CD4-positive, CD25-positive, alpha-beta regulatory T cell (primary cell): Measurements from ENCODE around the gene CFAP65. TPM values are rescaled to one million over a fixed set of nuclear protein-coding genes. Genes with fewer than 3 reads are reported as not detected.

Source experiments
- ATAC-seq, 2 donors: fragments of 150-1000 bp; cut with Tn5 transposase; one replicate each; pipeline ENCODE4 v1.10.0; 2021; ENCODE audit warnings: low read depth in 2 of 2, moderate number of reproducible peaks in 2 of 2, moderate library complexity in 1 of 2
- DNase-seq, 3 donors: peaks; one replicate each; pipeline versions ENCODE4 v3.0.0 to v3.0.0-alpha.2; 2012 to 2022; ENCODE audit warnings: mixed read lengths in 1 of 3
- H3K27ac ChIP-seq: one replicate; pipeline ENCODE4 v1.7.0; 2013; ENCODE audit warnings: mild to moderate bottlenecking, low read length; ENCODE audit not compliant: insufficient read depth, poor library complexity, severe bottlenecking
- H3K27me3 ChIP-seq: one replicate; pipeline ENCODE4 v1.7.0; 2013; ENCODE audit warnings: low read length; ENCODE audit not compliant: control insufficient read depth, insufficient read depth
- H3K36me3 ChIP-seq: one replicate; pipeline ENCODE4 v1.7.0; 2013; ENCODE audit warnings: mild to moderate bottlenecking, low read length, moderate library complexity; ENCODE audit not compliant: control insufficient read depth, insufficient read depth
- H3K4me1 ChIP-seq: 2 replicates; pipeline ENCODE4 v1.7.0; 2013; ENCODE audit warnings: mild to moderate bottlenecking, low read length; ENCODE audit not compliant: insufficient read depth, control insufficient read depth, poor library complexity, severe bottlenecking
- H3K4me3 ChIP-seq: one replicate; pipeline ENCODE4 v1.7.0; 2013; ENCODE audit warnings: low read depth, mild to moderate bottlenecking, low read length, moderate library complexity
- H3K9me3 ChIP-seq, 2 experiments: 1 replicate in 1 of 2; 2 replicates in 1 of 2; pipeline ENCODE4 v1.7.0; 2013; ENCODE audit warnings: low read length in 2 of 2, mild to moderate bottlenecking in 1 of 2, moderate library complexity in 1 of 2; ENCODE audit not compliant: control insufficient read depth in 2 of 2
- H3K27ac Mint-ChIP-seq, 3 donors: one replicate each; pipeline ENCODE4 v1.8.0; 2020 to 2022; ENCODE audit warnings: mild to moderate bottlenecking in 3 of 3, mixed read lengths in 3 of 3, moderate library complexity in 2 of 3
- H3K27me3 Mint-ChIP-seq: one replicate; pipeline ENCODE4 v1.8.0; 2022; ENCODE audit warnings: mild to moderate bottlenecking, mixed read lengths
- H3K36me3 Mint-ChIP-seq: one replicate; pipeline ENCODE4 v1.8.0; 2020; ENCODE audit warnings: mixed read lengths
- H3K4me1 Mint-ChIP-seq, 4 donors: one replicate each; pipeline ENCODE4 v1.8.0; 2020 to 2022; ENCODE audit warnings: mixed read lengths in 4 of 4, mild to moderate bottlenecking in 1 of 4
- H3K4me3 Mint-ChIP-seq, 4 donors: one replicate each; pipeline ENCODE4 v1.8.0; 2020 to 2022; ENCODE audit warnings: mild to moderate bottlenecking in 4 of 4, mixed read lengths in 4 of 4, moderate library complexity in 3 of 4
- H3K9me3 Mint-ChIP-seq, 7 donors: one replicate each; pipeline ENCODE4 v1.8.0; 2020 to 2022; ENCODE audit warnings: mixed read lengths in 7 of 7, mild to moderate bottlenecking in 3 of 7, moderate library complexity in 2 of 7
- polyA plus RNA-seq, 4 donors: library from polyadenylated mRNA; unstranded; fragments of 300-500 nt; fragmentation: Illumina TruSeq; gene quantifications; one replicate each; pipeline ENCODE4 v1.2.3, GENCODE V29; 2021
- total RNA-seq: library from RNA; stranded (reverse); gene quantifications from one replicate; pipeline ENCODE4 v1.2.3, GENCODE V29; 2022

Gene CFAP65
- total and polyA plus RNA-seq, 5 donors from 2014 or later = not detected

DNA sequence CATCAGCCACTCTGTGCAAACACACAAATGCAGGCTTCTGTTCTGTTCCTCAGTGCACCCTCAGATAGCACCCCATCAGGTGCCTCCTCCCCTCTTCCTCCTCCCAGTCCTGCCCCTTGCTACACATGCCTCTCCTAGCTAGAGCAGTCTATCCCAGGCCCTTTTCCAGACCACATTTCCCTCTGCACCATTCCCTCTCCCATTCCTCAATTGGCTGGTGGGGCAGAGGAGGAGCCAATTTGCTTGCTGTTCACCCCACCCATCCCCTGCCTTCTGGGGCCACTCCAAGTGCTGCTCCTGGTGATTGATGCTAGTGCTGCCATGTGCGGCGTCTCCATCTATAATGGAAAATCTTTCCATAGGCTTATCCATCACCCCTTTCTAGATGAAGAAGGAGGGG lies 5.4 kb downstream of the CFAP65 start:
- H3K27ac Mint-ChIP-seq = no peak overlapping the region
- H3K36me3 ChIP-seq = no peaks in the 10 kb centered on the region
- H3K27ac ChIP-seq = no peak overlapping the region
- H3K9me3 ChIP-seq = no peaks in the 10 kb centered on the region
- ATAC-seq = no peak
- H3K9me3 Mint-ChIP-seq = peaks cover 0 to 3% (median 0%) of the 10 kb centered on the region in 7 donors
- DNase-seq = no peak
- H3K4me3 ChIP-seq = no peak overlapping the region
- H3K27me3 Mint-ChIP-seq = peaks cover 51% of the 10 kb centered on the region
- H3K27me3 ChIP-seq = peaks cover 15% of the 10 kb centered on the region
- no peaks in the 10 kb centered on the region for H3K36me3 Mint-ChIP-seq
- no peaks in the 10 kb centered on the region for H3K4me1 ChIP-seq
- H3K4me1 Mint-ChIP-seq = peaks cover 0 to under 1% (median 0%) of the 10 kb centered on the region in 4 donors
- no peak overlapping the region for H3K4me3 Mint-ChIP-seq

DNA sequence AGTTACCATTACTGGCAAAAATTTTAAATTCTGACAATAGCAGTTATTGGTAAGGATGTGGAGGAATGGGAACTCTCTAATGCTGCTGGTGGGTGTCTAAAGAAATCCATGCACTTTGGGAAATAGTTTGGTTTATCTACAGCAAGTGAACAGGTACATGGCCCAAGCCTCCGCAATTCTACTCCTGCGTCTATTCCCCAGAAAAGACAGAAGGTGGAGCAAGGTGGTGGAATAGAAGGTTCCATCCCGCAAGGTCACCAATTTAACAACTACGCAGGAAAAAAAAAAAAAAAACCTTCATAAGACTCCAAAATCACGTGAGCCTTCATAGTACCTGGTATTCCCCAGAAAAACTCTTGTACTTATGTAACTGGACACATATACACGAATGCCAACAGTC lies 6.5 kb downstream of the CFAP65 start:
- H3K4me1 ChIP-seq = no peaks in the 10 kb centered on the region
- H3K4me3 ChIP-seq = no peak overlapping the region
- H3K36me3 ChIP-seq = no peaks in the 10 kb centered on the region
- H3K27me3 Mint-ChIP-seq = peaks cover 45% of the 10 kb centered on the region
- no peaks in the 10 kb centered on the region for H3K9me3 ChIP-seq
- no peaks in the 10 kb centered on the region for H3K36me3 Mint-ChIP-seq
- no peak overlapping the region for H3K4me3 Mint-ChIP-seq
- peaks cover 0 to 3% (median 0%) of the 10 kb centered on the region in 7 donors for H3K9me3 Mint-ChIP-seq
- DNase-seq (no peak), ATAC-seq (no peak)
- no peak overlapping the region for H3K27ac Mint-ChIP-seq
- no peak overlapping the region for H3K27ac ChIP-seq
- H3K4me1 Mint-ChIP-seq = peaks cover 0 to 2% (median 0%) of the 10 kb centered on the region in 4 donors
- peaks cover 5% of the 10 kb centered on the region for H3K27me3 ChIP-seq

DNA sequence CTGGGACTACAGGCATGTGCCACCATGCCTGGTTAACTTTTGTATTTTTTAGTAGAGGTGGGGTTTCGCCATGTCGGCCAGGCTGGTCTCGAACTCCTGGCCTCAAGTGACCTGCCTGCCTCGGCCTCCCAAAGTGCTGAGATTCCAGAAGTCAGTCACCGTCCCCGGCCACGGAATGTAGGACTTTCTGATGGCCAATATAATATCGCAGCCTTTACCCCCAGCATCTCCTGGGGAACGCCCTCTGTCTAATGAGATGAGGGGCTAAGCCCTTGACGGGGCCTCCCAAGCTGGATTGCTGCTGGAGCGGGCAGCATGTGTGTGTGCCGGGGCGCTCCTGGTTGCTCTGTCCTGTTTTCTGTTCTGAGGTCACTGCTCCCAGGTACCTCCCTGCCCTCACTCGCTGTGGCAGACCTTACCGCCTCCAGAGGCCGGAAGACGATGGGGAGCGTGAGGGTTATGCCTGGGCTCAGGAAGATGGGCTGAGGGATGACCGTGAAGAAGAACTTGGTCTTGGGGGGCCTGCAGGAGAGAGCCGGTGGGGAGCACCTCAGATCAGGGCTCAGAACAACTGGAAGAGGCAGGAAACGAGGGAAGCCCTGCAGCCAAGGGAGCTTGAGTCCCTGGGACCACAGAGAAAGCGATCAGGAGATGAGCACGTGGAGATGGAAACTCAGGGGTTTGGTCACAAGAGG lies 9.1 kb downstream of the CFAP65 start:
- Mint-ChIP-seq H3K4me3 (no peak overlapping the region), H3K36me3 (no peaks in the 10 kb centered on the region), H3K9me3 (no peaks in the 10 kb centered on the region), H3K27ac (no peak overlapping the region), H3K4me1 (peaks cover 0 to 3% (median 0%) of the 10 kb centered on the region in 4 donors), H3K27me3 (peaks cover 42% of the 10 kb centered on the region)
- no peaks in the 10 kb centered on the region for H3K36me3 ChIP-seq
- no peak for DNase-seq
- peaks cover 5% of the 10 kb centered on the region for H3K27me3 ChIP-seq
- no peak for ATAC-seq
- no peak overlapping the region for H3K27ac ChIP-seq
- no peaks in the 10 kb centered on the region for H3K9me3 ChIP-seq
- no peak overlapping the region for H3K4me3 ChIP-seq
- no peaks in the 10 kb centered on the region for H3K4me1 ChIP-seq

DNA sequence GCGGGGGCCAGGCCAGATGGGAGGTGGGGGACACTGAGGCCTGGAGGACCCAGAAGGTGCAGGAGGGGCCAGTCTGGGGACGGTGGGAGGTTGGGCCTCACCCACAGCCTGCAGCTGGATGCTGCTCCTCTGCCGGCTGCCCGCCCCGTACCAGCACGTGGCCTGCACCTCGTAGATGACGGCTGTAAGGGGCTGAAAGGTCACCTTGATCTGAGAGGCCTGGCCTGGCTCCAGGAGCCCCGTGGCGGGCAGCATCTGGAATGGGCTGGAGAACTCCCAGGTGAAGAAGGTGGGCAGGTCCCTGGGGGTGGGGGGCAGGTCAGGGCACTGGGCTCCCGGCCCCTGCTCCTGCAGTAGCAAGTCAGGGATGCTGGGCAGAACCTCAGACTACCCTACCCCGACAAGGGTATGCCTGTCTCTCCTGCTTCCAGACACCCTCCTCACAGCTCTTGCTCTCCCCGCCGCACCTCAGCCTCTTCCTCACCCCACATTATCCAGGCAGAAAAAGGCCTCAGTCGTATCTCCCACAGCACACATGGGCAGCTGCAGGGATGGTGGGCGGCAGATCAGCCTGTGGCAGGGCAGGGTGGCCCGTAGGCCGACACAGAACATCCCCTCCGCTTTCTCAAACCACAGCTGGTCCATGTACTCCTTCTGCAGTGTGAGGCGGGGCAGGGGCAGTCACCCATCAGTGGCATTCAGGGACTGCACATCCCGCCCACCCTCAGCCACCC lies 10.1 kb downstream of the CFAP65 start:
- H3K36me3 Mint-ChIP-seq = no peaks in the 10 kb centered on the region
- no peak overlapping the region for H3K4me3 Mint-ChIP-seq
- ATAC-seq (no peak), DNase-seq (no peak)
- no peak overlapping the region for H3K27ac Mint-ChIP-seq
- H3K9me3 Mint-ChIP-seq = no peaks in the 10 kb centered on the region
- peaks cover 35% of the 10 kb centered on the region for H3K27me3 Mint-ChIP-seq
- peaks cover 5% of the 10 kb centered on the region for H3K27me3 ChIP-seq
- H3K27ac ChIP-seq = no peak overlapping the region
- no peaks in the 10 kb centered on the region for H3K9me3 ChIP-seq
- H3K4me1 Mint-ChIP-seq = peaks cover 0 to 3% (median 0%) of the 10 kb centered on the region in 4 donors
- no peak overlapping the region for H3K4me3 ChIP-seq
- no peaks in the 10 kb centered on the region for H3K4me1 ChIP-seq
- H3K36me3 ChIP-seq = no peaks in the 10 kb centered on the region

DNA sequence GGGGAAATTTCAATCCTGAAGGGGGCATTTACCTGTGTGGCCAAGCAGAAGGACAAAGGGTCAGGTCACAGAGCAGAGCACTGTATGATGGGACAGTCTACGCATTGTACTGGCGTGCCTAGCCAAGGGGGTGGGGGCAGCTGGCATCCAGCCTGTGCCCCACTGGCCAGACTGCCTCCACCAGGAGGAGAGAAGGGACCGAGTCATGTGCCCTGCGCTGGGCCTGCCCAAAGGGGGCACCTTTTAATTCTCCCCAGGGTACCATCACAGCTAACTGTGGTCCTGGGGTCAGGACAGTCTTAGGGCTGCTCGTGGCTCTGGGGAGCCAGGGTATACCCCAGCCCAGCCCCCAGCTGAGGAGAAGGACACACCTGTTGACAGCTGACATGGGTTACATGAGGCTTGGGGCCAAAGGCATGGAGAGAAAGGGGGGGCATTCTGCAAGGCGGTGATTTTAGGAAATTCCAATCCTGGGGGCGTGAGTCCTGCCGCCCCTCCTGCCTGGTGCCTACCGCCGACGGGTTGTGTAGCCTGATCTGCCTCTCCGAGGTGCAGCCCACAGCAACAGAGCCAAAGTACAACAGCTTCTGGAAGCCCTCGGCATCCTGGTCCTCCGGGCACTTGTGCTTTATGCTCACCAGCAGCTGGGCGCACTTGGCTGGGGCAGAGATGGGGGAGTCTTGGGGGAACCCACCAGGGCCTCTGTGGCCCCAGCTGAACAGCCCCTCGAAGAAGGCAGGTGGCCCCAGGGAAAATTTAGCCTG lies 11.0 kb downstream of the CFAP65 start:
- H3K4me3 ChIP-seq = no peak overlapping the region
- Mint-ChIP-seq H3K4me1 (peaks cover 0 to 3% (median 0%) of the 10 kb centered on the region in 4 donors), H3K4me3 (no peak overlapping the region), H3K27ac (no peak overlapping the region), H3K9me3 (no peaks in the 10 kb centered on the region), H3K27me3 (peaks cover 35% of the 10 kb centered on the region), H3K36me3 (no peaks in the 10 kb centered on the region)
- H3K9me3 ChIP-seq = no peaks in the 10 kb centered on the region
- H3K27ac ChIP-seq = no peak overlapping the region
- no peaks in the 10 kb centered on the region for H3K36me3 ChIP-seq
- ATAC-seq (no peak), DNase-seq (no peak)
- H3K4me1 ChIP-seq = no peaks in the 10 kb centered on the region
- H3K27me3 ChIP-seq = peaks cover 5% of the 10 kb centered on the region

DNA sequence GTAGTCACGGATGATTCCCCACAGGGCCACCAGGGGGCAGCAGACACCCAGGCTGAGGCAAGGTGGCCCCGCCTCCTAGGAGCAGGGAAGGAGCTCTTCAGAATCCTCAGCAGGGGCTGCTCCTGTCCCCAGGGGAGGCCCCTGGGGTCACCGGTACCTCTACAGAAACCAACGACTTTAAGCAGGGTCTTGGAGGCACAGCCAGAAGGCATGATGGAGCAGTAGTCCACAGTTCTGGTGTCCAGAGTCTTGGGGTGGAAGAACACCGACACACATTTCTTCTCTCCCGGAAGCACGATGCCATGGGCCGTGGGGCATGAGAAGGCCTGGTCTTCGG lies 11.5 kb downstream of the CFAP65 start:
- H3K4me3 ChIP-seq = no peak overlapping the region
- Mint-ChIP-seq H3K36me3 (no peaks in the 10 kb centered on the region), H3K4me1 (peaks cover 0 to 3% (median 0%) of the 10 kb centered on the region in 4 donors), H3K27ac (no peak overlapping the region), H3K4me3 (no peak overlapping the region), H3K9me3 (no peaks in the 10 kb centered on the region), H3K27me3 (peaks cover 33% of the 10 kb centered on the region)
- H3K4me1 ChIP-seq = no peaks in the 10 kb centered on the region
- peaks cover 5% of the 10 kb centered on the region for H3K27me3 ChIP-seq
- no peaks in the 10 kb centered on the region for H3K9me3 ChIP-seq
- DNase-seq (peak; percentile 57 to 73 (median 67)), ATAC-seq (peak; percentile 72 to 77)
- H3K36me3 ChIP-seq = no peaks in the 10 kb centered on the region
- H3K27ac ChIP-seq = no peak overlapping the region

DNA sequence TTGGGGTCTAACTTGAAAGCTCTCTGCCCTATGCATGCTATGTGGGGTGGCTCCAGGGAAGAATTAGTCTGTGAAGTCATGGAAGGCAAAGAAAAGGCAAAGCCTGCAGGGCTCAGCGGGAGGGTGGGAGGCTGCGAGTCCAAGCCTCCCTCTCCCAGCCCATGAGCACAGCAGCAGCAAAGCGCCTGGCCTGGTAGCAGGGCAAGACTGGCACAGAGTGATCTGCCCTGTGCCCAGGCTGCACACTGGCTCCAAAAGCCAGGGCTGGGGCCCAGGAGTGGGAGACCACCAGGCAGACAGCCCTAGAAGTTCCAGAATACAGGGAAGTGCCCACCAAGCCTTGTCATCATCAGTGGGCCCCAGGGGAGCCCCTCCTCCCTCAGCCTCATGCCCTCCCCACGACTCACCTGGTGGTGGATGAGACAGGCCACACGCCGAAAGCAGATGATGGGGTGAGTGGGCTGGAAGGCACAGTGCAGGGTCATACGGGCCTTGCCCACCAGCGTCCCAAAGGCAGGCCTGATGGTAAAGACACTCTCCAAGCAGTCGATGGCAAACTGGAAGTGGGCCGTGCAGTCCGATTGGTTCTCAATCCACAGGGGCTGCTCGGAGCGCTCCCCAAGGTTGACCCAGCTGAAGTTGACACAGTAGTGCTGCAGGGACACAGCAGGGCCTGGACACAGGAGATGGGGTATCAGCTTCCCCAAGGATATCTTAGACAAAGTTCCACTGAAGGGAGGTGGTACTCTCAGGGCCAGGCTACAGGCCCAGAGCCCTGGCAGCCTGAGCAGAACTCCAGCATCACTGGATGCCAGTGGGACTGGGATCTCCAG lies 12.1 kb downstream of the CFAP65 start:
- Mint-ChIP-seq H3K27me3 (peaks cover 27% of the 10 kb centered on the region), H3K36me3 (no peaks in the 10 kb centered on the region), H3K4me1 (peaks cover 0 to 3% (median 0%) of the 10 kb centered on the region in 4 donors), H3K4me3 (no peak overlapping the region), H3K9me3 (no peaks in the 10 kb centered on the region), H3K27ac (no peak overlapping the region)
- Histone ChIP-seq H3K27ac (no peak overlapping the region), H3K36me3 (no peaks in the 10 kb centered on the region), H3K9me3 (no peaks in the 10 kb centered on the region), H3K4me1 (no peaks in the 10 kb centered on the region), H3K27me3 (peaks cover 5% of the 10 kb centered on the region), H3K4me3 (no peak overlapping the region)
- no peak for ATAC-seq
- DNase-seq = no peak
